Measurements from ENCODE around the gene SLC12A3.

SLC12A3 gene

GRCh38 chr16:56938664-56939513, 73.9 kb downstream of the SLC12A3 start:
- no peak for TF ChIP-seq ZFX (IDR thresholded peaks at IDR 0.05)
- no peak for TF ChIP-seq CTCF (conservative IDR thresholded peaks at IDR 0.05)
- H3K27ac ChIP-seq: no peak overlapping the region

- no peak overlapping the region for H3K27ac ChIP-seq
- TF ChIP-seq CTCF (conservative IDR thresholded peaks at IDR 0.05) (no peak), ZFX (IDR thresholded peaks at IDR 0.05) (no peak)
Observed at GRCh38 chr16:56939801-56940200, 74.8 kb downstream of the SLC12A3 start.

GRCh38 chr16:56941092-56941491, 76.1 kb downstream of the SLC12A3 start:
- H3K27ac ChIP-seq: no peak overlapping the region
- TF ChIP-seq ZFX (IDR thresholded peaks at IDR 0.05) (no peak), CTCF (conservative IDR thresholded peaks at IDR 0.05) (no peak)

- H3K27ac ChIP-seq: no peak overlapping the region
- TF ChIP-seq ZFX (IDR thresholded peaks at IDR 0.05) (no peak), CTCF (conservative IDR thresholded peaks at IDR 0.05) (no peak)
Observed at GRCh38 chr16:56941856-56942331, 76.9 kb downstream of the SLC12A3 start.

- no peak overlapping the region for H3K27ac ChIP-seq
- no peak for TF ChIP-seq ZFX (IDR thresholded peaks at IDR 0.05)
- no peak for TF ChIP-seq CTCF (conservative IDR thresholded peaks at IDR 0.05)
Observed at GRCh38 chr16:56943761-56944375, 78.9 kb downstream of the SLC12A3 start.

- no peak overlapping the region for H3K27ac ChIP-seq
- TF ChIP-seq CTCF (conservative IDR thresholded peaks at IDR 0.05) (no peak), ZFX (IDR thresholded peaks at IDR 0.05) (no peak)
Observed at GRCh38 chr16:56944954-56945839, 80.2 kb downstream of the SLC12A3 start.

Measured in C4-2B (cell line).